IPS-NIHi7 (cell line): ENCODE data around the gene CRY2.
"Not testable (repeated sequence)": the region's sequence is repeated elsewhere in the genome, so short reads cannot be mapped to it uniquely, and the experiment has no call there.

Source experiments
- DNase-seq: peaks from one replicate; pipeline ENCODE4 v3.0.0; 2012; ENCODE audit warnings: mixed read lengths; ENCODE audit errors: extremely low spot score

Gene CRY2

GRCh38 chr11:45811571-45812290, 35.5 kb upstream of the CRY2 start:
- DNase-seq: no peak

- DNase-seq: no peak
Measured at GRCh38 chr11:45812581-45813548, 34.4 kb upstream of the CRY2 start.

- peak; percentile 55 for DNase-seq
Measured at GRCh38 chr11:45815747-45816146, 31.5 kb upstream of the CRY2 start.

GRCh38 chr11:45816614-45817013, 30.7 kb upstream of the CRY2 start:
- peak; percentile 75 for DNase-seq

- no peak for DNase-seq
Measured at GRCh38 chr11:45817191-45817590, 30.1 kb upstream of the CRY2 start.

- DNase-seq: no peak
Measured at GRCh38 chr11:45818961-45819605, 28.2 kb upstream of the CRY2 start.

- no peak for DNase-seq
Measured at GRCh38 chr11:45820211-45820857, 26.9 kb upstream of the CRY2 start.

- DNase-seq: not testable (repeated sequence)
Measured at GRCh38 chr11:45826492-45826891, 20.8 kb upstream of the CRY2 start.

- DNase-seq: no peak
Measured at GRCh38 chr11:45827123-45827522, 20.2 kb upstream of the CRY2 start.

GRCh38 chr11:45828996-45829395, 18.3 kb upstream of the CRY2 start:
- DNase-seq: no peak

GRCh38 chr11:45830596-45830995, 16.7 kb upstream of the CRY2 start:
- DNase-seq: no peak

- DNase-seq: no peak
Measured at GRCh38 chr11:45832811-45833441, 14.3 kb upstream of the CRY2 start.

GRCh38 chr11:45833761-45834160, 13.5 kb upstream of the CRY2 start:
- no peak for DNase-seq

GRCh38 chr11:45834298-45834756, 12.9 kb upstream of the CRY2 start:
- no peak for DNase-seq

GRCh38 chr11:45839204-45839603, 8.1 kb upstream of the CRY2 start:
- no peak for DNase-seq

GRCh38 chr11:45840251-45840650, 7.0 kb upstream of the CRY2 start:
- not testable (repeated sequence) for DNase-seq

GRCh38 chr11:45843158-45843924, 3.9 kb upstream of the CRY2 start:
- DNase-seq: peak; percentile 90

- no peak for DNase-seq
Measured at GRCh38 chr11:45844822-45845578, 2.3 kb upstream of the CRY2 start.

- no peak for DNase-seq
Measured at GRCh38 chr11:45846174-45846675, 1.1 kb upstream of the CRY2 start.
